Large intestine (tissue), 3 donors: ENCODE data around the gene OLIG2. TPM values are rescaled to one million over a fixed set of nuclear protein-coding genes. Genes with fewer than 3 reads are reported as not detected.

Source experiments
- DNase-seq, 2 donors: peaks; one replicate each; pipeline versions ENCODE4 v3.0.0 to v3.0.0-alpha.2; 2013
- H3K27ac ChIP-seq: one replicate; pipeline ENCODE4 v1.5.1; 2013; ENCODE audit warnings: low read length
- H3K27me3 ChIP-seq: 2 replicates; pipeline ENCODE4 v1.6.1; 2013; ENCODE audit warnings: low read length; ENCODE audit not compliant: control insufficient read depth, insufficient read depth
- H3K36me3 ChIP-seq: 2 replicates; pipeline ENCODE4 v1.6.1; 2013; ENCODE audit warnings: low read length; ENCODE audit not compliant: control insufficient read depth, insufficient read depth
- H3K4me1 ChIP-seq: one replicate; pipeline ENCODE4 v1.6.1; 2013; ENCODE audit warnings: low read length; ENCODE audit not compliant: control insufficient read depth, insufficient read depth
- H3K4me3 ChIP-seq: one replicate; pipeline ENCODE4 v1.5.1; 2013; ENCODE audit warnings: low read length
- H3K9me3 ChIP-seq: one replicate; pipeline ENCODE4 v1.6.1; 2013; ENCODE audit warnings: mild to moderate bottlenecking, low read depth, low read length, moderate library complexity; ENCODE audit not compliant: control insufficient read depth
- WGBS: methylation state at CpG from one replicate; pipeline ENCODE4 v1.1.5; 2013; ENCODE audit warnings: low lambda C conversion rate; ENCODE audit not compliant: insufficient coverage; 5-methylcytosine and 5-hydroxymethylcytosine counted together
- polyA plus RNA-seq: library from polyadenylated mRNA; unstranded; fragments of 120-200 nt; gene quantifications from one replicate; pipeline ENCODE4 v1.2.1, GENCODE V29; 2013

The OLIG2 gene
- polyA plus RNA-seq, 1 donor = not detected

DNA sequence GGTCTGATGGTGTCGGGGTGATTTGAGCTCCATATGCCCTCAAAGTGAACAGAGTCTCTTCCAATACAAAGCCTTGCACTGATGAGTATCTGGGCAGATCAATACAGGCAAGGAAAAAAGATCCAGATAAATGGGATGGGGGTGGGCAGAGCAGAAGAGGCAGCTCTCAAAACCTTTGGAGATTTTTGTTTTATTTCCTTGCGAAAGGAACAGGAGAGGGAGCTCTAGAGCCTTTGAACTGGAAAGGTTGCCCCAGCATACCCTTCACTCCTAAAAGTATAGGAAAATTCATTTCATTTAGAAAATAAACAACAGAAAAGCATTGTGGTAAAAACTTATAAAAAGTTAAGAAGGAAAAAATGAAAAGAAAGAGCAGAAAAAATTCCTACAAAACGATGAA, 31.4 kb upstream of the OLIG2 start:
- H3K4me1 ChIP-seq = no peaks in the 10 kb centered on the region
- no peak overlapping the region for H3K4me3 ChIP-seq
- no peaks in the 10 kb centered on the region for H3K9me3 ChIP-seq
- H3K27ac ChIP-seq = no peak overlapping the region
- peaks cover 20% of the 10 kb centered on the region for H3K27me3 ChIP-seq
- 75% methylated on average over 1 of the region's 3 CpGs for WGBS
- no peaks in the 10 kb centered on the region for H3K36me3 ChIP-seq
- no peak for DNase-seq

DNA sequence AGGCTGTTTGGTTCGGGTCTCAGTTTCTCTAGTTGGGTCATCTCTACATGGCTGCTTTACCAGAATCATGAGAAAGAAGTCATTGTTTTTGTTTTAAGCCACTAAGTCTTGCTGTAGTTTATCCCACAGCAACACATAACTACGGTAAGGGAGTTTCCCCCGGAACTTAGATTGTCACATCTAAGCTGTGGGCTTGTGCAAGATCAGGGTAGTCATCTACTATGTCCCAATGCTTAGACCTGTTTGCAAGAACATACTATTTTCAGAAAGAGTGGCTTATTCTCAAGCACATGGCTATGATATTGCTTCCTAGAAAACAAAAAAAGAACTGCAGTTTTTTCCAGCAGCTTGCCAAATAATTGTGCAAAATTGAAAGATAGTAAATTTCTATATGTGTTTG, 18.0 kb upstream of the OLIG2 start:
- no peaks in the 10 kb centered on the region for H3K36me3 ChIP-seq
- no peak for DNase-seq
- WGBS = no CpG with 5 or more reads among the region's 3 CpGs
- H3K4me1 ChIP-seq = no peaks in the 10 kb centered on the region
- H3K27me3 ChIP-seq = peaks cover 29% of the 10 kb centered on the region
- H3K4me3 ChIP-seq = no peak overlapping the region
- no peaks in the 10 kb centered on the region for H3K9me3 ChIP-seq
- H3K27ac ChIP-seq = no peak overlapping the region

GRCh38 chr21:33008333-33009051, 17.2 kb upstream of the OLIG2 start:
- Histone ChIP-seq H3K9me3 (no peaks in the 10 kb centered on the region), H3K4me3 (no peak overlapping the region), H3K27ac (no peak overlapping the region), H3K27me3 (peaks cover 30% of the 10 kb centered on the region), H3K36me3 (no peaks in the 10 kb centered on the region), H3K4me1 (no peaks in the 10 kb centered on the region)
- 43% methylated on average over 1 of the region's 3 CpGs for WGBS
- DNase-seq = no peak

GRCh38 chr21:33010931-33011330, 14.8 kb upstream of the OLIG2 start:
- Histone ChIP-seq H3K27me3 (peaks cover 47% of the 10 kb centered on the region), H3K4me1 (no peaks in the 10 kb centered on the region), H3K27ac (no peak overlapping the region), H3K4me3 (no peak overlapping the region), H3K36me3 (no peaks in the 10 kb centered on the region), H3K9me3 (no peaks in the 10 kb centered on the region)
- WGBS = no CpG with 5 or more reads among the region's 1 CpG
- no peak for DNase-seq

DNA sequence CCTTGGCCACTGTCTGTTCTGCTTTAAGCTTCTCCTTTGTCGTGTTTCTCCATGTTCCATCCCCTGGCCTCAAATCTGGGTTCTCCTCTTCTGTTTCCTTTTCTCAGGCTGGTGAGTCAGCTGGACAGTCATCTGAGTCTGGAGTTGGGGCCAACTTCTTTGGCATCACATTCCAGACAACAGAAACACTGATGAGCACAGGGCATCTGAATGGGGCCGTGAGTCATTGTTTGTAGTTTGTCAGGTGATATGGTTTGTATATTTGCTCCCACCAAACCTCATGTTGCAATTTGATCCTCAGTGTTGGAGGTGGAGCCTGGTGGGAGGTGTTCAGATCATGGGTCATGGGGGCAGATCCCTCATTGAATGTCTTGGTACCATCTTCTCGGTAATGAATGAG, 14.3 kb upstream of the OLIG2 start:
- WGBS = 100% methylated on average over 1 of the region's 3 CpGs
- Histone ChIP-seq H3K4me3 (no peak overlapping the region), H3K27ac (no peak overlapping the region)

DNA sequence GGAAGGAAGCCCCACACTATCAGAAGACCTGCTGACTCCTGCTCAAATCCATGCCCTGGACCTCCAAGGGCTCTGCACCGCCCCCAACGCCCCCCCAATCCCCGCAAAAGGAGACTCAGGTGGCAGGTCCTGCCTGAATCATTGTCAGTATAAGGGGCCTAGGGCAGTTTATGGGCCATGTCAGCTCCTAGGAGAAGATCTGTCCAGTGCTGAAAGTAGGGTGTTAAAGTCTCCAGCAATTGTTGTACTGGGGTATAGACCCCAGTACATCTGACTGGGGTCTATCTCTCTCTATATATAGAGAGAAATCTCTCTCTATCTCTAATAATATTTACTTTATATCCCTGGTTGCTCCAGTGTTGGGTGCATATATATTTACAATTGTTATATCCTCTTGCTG, 12.1 kb upstream of the OLIG2 start:
- no peak overlapping the region for H3K27ac ChIP-seq
- no peak overlapping the region for H3K4me3 ChIP-seq
- H3K36me3 ChIP-seq = no peaks in the 10 kb centered on the region
- DNase-seq = no peak
- H3K9me3 ChIP-seq = no peaks in the 10 kb centered on the region
- WGBS = no CpG with 5 or more reads among the region's 3 CpGs
- no peaks in the 10 kb centered on the region for H3K4me1 ChIP-seq
- peaks cover 64% of the 10 kb centered on the region for H3K27me3 ChIP-seq

More for the DNA sequence above, 14.3 kb upstream of the OLIG2 start:
- Histone ChIP-seq H3K27me3 (peaks cover 52% of the 10 kb centered on the region), H3K4me1 (no peaks in the 10 kb centered on the region), H3K36me3 (no peaks in the 10 kb centered on the region), H3K9me3 (no peaks in the 10 kb centered on the region)
- DNase-seq = no peak

DNA sequence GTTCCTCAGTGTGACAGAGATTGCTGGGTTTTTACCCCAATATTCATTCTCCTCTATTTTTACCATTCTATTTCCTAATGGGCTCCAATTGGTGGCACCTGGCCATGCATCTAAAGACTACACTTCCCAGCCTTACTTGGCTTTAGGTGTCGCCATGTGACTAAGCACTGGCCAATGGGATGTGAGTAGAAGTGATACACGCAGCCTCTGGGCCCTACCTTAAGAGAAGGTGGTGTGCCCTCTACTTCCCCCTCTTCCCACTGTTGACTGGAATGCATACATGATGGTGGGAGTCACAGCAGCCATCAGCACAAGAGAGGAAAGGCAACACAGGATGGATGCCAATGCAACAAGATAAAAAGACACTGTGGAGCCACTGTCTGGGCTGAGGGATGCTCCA, 11.4 kb upstream of the OLIG2 start:
- peaks cover 67% of the 10 kb centered on the region for H3K27me3 ChIP-seq
- no peak for DNase-seq
- no peaks in the 10 kb centered on the region for H3K9me3 ChIP-seq
- H3K4me3 ChIP-seq = no peak overlapping the region
- H3K4me1 ChIP-seq = no peaks in the 10 kb centered on the region
- no peak overlapping the region for H3K27ac ChIP-seq
- no peaks in the 10 kb centered on the region for H3K36me3 ChIP-seq
- no CpG with 5 or more reads among the region's 2 CpGs for WGBS

GRCh38 chr21:33015096-33015495, 10.6 kb upstream of the OLIG2 start:
- peaks cover 73% of the 10 kb centered on the region for H3K27me3 ChIP-seq
- no peaks in the 10 kb centered on the region for H3K9me3 ChIP-seq
- H3K4me1 ChIP-seq = no peaks in the 10 kb centered on the region
- DNase-seq = no peak
- H3K4me3 ChIP-seq = no peak overlapping the region
- H3K36me3 ChIP-seq = no peaks in the 10 kb centered on the region
- no peak overlapping the region for H3K27ac ChIP-seq
- WGBS = no CpG with 5 or more reads among the region's 4 CpGs

DNA sequence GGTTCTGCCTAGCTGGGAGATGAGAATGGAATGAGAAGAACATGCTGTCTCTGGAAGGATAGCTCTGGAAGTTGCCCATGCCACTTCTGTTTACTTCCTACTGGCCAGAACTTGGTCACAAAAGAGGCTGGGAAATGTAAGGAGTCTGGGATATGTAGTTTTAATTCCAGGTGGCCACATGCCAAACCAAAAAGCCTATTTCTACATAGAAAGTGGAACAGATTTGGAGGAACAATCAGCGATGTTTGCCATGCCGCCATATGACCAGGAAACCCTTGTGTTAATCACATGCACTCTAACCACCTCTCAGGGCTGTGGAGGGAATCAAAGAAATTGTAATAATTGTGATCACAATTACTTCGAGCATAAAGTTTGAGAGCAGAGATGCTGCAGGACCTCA, 10.0 kb upstream of the OLIG2 start:
- peaks cover 73% of the 10 kb centered on the region for H3K27me3 ChIP-seq
- H3K36me3 ChIP-seq = no peaks in the 10 kb centered on the region
- DNase-seq = no peak
- H3K9me3 ChIP-seq = no peaks in the 10 kb centered on the region
- no peaks in the 10 kb centered on the region for H3K4me1 ChIP-seq
- WGBS = no CpG with 5 or more reads among the region's 3 CpGs
- H3K4me3 ChIP-seq = no peak overlapping the region
- H3K27ac ChIP-seq = no peak overlapping the region

- peaks cover 92% of the 10 kb centered on the region for H3K27me3 ChIP-seq
These were observed 6.8 kb upstream of the OLIG2 start for GRCh38 chr21:33018707-33019465.

More at GRCh38 chr21:33018707-33019465, 6.8 kb upstream of the OLIG2 start:
- H3K27ac ChIP-seq = no peak overlapping the region
- no peaks in the 10 kb centered on the region for H3K4me1 ChIP-seq
- no peak for DNase-seq
- H3K9me3 ChIP-seq = peaks cover 8% of the 10 kb centered on the region
- H3K36me3 ChIP-seq = no peaks in the 10 kb centered on the region
- no peak overlapping the region for H3K4me3 ChIP-seq
- no CpG with 5 or more reads among the region's 9 CpGs for WGBS
